ENCODE measurements around the gene EIF1B. TPM values are rescaled to one million over a fixed set of nuclear protein-coding genes. Genes with fewer than 3 reads are reported as not detected.
"Not testable (repeated sequence)": the region's sequence is repeated elsewhere in the genome, so short reads cannot be mapped to it uniquely, and the experiment has no call there.

Gene EIF1B
- total RNA-seq, 4 donors from 2014 or later: 27.4 to 45.6 (median 38.1) TPM

- no peak for TF ChIP-seq CTCF (IDR thresholded peaks at IDR 0.05)
- no peak for ATAC-seq (ENCODE audit: low FRiP score)
- DNase-seq (ENCODE audit: low spot score): no peak
Observed at GRCh38 chr3:40278791-40279190, 30.7 kb upstream of the EIF1B start.

DNA sequence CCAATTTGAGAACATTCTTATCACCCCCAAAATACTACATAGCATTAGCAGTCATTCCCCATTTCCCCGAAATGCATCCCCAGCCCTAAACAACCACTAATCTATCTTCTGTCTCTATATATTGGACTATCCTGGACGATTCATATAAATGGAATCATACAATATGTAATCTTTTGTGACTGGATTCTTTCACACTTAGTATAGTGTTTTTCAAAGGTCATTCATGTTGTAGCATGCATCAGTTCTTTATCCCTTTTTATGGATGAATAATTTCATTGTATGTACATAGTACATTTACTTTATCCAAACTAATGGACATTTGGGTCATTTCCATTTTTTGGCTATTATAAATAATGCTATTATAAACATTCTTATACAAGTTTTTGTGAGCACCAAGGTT lies 27.5 kb upstream of the EIF1B start:
- ATAC-seq (ENCODE audit: low FRiP score) (no peak), DNase-seq (ENCODE audit: low spot score) (no peak)
- TF ChIP-seq CTCF (IDR thresholded peaks at IDR 0.05): no peak

DNA sequence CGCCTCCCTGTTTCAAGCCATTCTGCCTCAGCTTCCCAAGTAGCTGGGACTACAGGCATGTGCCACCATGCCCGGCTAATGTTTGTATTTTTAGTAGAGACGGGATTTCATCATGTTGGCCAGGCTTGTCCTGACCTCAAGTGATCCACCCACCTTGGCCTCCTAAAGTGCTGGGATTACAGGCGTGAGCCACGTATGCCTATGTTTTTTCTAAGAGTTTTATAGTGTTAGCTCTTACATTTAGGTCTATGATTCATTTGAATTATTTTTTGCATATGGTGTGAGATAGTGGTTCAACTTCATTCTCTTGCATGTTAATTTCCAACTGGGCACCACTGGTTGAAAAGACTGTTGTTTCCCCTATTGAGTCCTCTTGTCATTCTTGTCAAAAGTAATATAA lies 26.4 kb upstream of the EIF1B start:
- not testable (repeated sequence) for ATAC-seq (ENCODE audit: low FRiP score); DNase-seq (ENCODE audit: low spot score)

GRCh38 chr3:40287248-40287647 lies 22.3 kb upstream of the EIF1B start:
- no peak for DNase-seq (ENCODE audit: low spot score)
- no peak for TF ChIP-seq CTCF (IDR thresholded peaks at IDR 0.05)
- no peak for ATAC-seq (ENCODE audit: low FRiP score)

DNA sequence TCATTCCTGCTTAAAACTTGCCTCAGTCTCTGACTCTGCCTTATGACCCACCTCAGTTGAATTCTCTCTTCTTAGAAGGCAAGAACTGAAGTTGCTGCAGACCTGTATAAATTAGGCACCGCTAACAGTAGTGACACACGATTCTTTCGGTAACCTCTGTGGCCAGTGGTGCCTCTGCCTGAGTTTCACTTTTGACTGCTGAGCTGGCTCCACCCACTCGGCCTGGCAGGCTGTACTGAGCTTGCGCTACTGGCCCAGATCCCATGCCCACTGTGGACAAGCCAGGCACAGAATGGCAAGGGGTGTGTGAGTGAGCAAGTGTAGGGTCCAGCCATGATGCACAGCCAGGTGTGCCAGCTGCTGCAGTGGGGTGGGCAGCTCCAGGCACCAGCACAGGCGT lies 19.1 kb upstream of the EIF1B start:
- ATAC-seq (ENCODE audit: low FRiP score): no peak
- no peak for TF ChIP-seq CTCF (IDR thresholded peaks at IDR 0.05)

DNA sequence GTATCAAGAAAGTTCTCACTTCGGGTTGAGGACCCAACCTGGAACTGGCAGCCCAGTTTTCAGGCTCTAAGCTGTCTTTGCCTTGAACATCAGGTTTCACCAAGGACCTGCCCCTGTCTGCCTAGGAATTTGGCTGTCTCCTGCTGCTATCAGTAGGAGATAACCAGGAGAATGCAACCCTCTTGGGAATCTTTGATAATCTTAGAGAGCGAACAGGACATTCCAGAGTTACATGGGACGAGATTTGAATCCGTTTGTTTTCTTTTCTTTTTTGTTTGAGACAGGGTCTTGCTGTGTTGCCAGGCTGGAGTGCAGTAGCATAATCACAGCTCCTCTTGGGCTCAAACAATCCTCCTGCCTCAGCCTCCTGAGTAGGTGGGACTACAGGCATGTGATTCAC lies 18.0 kb upstream of the EIF1B start:
- ATAC-seq (ENCODE audit: low FRiP score) (no peak), DNase-seq (ENCODE audit: low spot score) (no peak)
- no peak for TF ChIP-seq CTCF (IDR thresholded peaks at IDR 0.05)

More for the DNA sequence above, 19.1 kb upstream of the EIF1B start:
- DNase-seq (ENCODE audit: low spot score): no peak

DNA sequence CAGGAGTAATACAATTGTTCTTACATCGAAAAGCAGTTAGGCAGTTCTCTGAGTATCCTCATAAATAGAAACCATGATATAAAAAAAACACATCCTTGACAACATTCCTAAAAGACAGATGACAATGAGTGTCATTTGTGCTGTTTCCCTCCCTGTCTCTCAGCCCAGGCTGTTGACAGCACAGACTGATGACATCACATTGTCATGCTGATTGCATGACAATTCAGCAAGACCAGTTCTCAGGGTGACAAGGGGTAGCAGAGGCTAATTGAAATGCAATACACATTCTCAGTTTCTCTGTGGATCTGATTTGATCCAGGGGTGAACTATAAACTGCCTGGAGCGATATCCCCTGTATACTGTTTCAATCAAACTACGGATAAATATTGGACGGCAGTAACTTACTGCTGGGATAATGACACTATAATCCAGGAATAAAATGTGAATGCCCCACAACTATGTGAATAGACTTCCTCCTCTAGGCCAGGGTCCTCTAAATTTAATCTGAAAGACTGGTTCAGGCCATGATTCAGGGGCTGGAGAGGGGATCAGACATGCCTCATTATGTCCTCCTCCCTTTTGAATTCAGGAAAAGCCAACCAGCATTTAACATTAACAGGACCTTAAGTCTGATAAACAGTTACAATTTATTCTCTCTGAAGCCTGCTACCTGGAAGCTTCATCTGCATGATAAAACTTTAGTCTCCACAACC lies 16.7 kb upstream of the EIF1B start:
- TF ChIP-seq CTCF (IDR thresholded peaks at IDR 0.05): no peak
- ATAC-seq (ENCODE audit: low FRiP score): no peak
- DNase-seq (ENCODE audit: low spot score): no peak
